ENCODE data around the gene RAPGEF3.

DNA sequence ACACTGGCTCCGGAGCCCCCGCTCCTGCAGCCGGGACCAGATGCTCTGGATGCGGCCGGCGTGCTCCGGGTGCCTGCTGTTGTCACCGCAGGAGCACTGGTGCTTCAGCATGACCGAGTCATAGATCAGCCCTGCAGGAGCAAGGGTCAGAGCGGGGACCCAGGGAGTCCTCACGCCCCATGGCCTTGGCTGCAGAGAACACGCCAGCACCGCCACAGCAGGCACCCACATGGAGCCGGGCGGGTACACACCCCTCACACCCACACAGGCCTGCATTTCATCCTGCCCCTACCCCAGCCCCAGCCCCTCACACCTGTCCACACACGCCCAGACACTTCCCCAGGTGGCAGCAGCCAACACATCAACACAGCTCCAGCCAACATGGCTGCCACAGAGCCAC, 33.2 kb upstream of the RAPGEF3 start:
- TF ChIP-seq POLR2A (IDR thresholded peaks at IDR 0.05; ENCODE audit: low read depth): no peak
- TF ChIP-seq, protein P1, sequence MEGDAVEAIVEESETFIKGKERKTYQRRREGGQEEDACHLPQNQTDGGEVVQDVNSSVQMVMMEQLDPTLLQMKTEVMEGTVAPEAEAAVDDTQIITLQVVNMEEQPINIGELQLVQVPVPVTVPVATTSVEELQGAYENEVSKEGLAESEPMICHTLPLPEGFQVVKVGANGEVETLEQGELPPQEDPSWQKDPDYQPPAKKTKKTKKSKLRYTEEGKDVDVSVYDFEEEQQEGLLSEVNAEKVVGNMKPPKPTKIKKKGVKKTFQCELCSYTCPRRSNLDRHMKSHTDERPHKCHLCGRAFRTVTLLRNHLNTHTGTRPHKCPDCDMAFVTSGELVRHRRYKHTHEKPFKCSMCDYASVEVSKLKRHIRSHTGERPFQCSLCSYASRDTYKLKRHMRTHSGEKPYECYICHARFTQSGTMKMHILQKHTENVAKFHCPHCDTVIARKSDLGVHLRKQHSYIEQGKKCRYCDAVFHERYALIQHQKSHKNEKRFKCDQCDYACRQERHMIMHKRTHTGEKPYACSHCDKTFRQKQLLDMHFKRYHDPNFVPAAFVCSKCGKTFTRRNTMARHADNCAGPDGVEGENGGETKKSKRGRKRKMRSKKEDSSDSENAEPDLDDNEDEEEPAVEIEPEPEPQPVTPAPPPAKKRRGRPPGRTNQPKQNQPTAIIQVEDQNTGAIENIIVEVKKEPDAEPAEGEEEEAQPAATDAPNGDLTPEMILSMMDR (IDR thresholded peaks at IDR 0.05): no peak

All from esophagus muscularis mucosa (tissue), 3 donors.